ENCODE data around the gene SUSD3. TPM values are rescaled to one million over a fixed set of nuclear protein-coding genes. Genes with fewer than 3 reads are reported as not detected.
A peak's percentile ranks its signal among the peaks of the same experiment; 100 is the strongest.

The SUSD3 gene
- total RNA-seq, 4 donors from 2014 or later, result 2.8 to 8.1 (median 5.6) TPM

DNA sequence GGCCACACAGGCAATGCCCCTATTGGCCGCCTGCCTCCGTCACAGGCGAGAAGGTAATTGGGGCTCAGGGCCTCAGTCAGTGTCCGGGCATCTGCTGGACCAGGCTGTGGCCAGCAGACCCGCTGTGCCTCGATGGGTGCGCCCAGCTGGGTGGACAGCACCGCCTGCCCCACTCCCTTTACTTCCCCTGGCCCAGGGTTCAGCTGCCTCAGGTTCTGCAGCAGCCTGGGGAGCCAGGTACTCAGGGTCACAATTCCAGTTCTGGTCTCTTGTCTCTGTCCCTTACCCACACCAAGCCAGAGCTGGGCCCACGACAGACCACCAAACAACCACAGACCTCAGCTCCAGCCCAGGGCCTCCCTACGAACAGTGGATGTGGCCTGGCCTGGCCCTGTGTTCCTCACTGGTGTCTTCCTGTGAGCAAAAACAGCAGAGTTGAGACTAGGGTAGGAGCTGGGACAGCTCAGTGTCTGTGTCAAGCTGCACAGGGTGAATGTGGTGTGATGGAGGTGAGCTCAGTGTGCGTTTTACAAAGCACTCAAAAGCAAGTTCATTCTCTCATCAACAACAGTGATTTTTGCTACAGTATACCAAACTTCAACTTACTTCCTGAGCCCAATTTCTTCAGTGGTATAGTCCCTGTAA, 33.4 kb upstream of the SUSD3 start:
- WGBS, 2 donors, result 92 to 98% methylated on average over 11 of the region's 11 CpGs
- DNase-seq (ENCODE audit: low spot score in 2 of 2), result no peak
- no peak overlapping the region for H3K4me3 ChIP-seq (ENCODE audit: low read depth, poor library complexity, severe bottlenecking)
- TF ChIP-seq POLR2A (IDR thresholded peaks at IDR 0.05), result no peak
- TF ChIP-seq, protein P1, sequence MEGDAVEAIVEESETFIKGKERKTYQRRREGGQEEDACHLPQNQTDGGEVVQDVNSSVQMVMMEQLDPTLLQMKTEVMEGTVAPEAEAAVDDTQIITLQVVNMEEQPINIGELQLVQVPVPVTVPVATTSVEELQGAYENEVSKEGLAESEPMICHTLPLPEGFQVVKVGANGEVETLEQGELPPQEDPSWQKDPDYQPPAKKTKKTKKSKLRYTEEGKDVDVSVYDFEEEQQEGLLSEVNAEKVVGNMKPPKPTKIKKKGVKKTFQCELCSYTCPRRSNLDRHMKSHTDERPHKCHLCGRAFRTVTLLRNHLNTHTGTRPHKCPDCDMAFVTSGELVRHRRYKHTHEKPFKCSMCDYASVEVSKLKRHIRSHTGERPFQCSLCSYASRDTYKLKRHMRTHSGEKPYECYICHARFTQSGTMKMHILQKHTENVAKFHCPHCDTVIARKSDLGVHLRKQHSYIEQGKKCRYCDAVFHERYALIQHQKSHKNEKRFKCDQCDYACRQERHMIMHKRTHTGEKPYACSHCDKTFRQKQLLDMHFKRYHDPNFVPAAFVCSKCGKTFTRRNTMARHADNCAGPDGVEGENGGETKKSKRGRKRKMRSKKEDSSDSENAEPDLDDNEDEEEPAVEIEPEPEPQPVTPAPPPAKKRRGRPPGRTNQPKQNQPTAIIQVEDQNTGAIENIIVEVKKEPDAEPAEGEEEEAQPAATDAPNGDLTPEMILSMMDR (IDR thresholded peaks at IDR 0.05), result no peak
- intact Hi-C loops (cut with DNase I; ENCODE audit: low total_unique reads), result no loop called here

DNA sequence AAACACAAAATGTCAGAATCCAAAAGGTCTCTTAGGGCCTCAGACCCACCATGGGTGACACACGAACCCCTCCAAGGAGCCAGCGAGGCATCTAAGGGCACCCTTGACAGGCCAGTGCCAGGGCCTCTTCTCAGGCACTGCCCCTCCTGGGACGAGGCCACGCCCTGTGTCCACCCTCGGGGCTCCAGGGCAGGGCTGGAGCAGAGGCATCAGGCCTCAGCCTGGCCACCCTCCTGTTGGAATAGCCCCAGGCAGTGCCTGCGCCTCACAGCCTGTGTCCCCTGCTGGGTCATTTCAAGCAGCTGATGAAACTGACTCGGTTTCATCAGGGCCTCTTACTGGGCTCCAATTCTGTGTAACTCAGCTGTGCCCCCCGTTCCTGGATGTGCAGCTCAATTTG, 32.8 kb upstream of the SUSD3 start:
- intact Hi-C loops (cut with DNase I; ENCODE audit: low total_unique reads), result no loop called here
- no peak overlapping the region for H3K4me3 ChIP-seq (ENCODE audit: low read depth, poor library complexity, severe bottlenecking)
- 70 to 83% methylated on average over 8 of the region's 8 CpGs for WGBS, 2 donors
- DNase-seq (ENCODE audit: low spot score in 2 of 2), result no peak
- TF ChIP-seq POLR2A (IDR thresholded peaks at IDR 0.05), result no peak
- TF ChIP-seq, protein P1 (IDR thresholded peaks at IDR 0.05), result no peak

DNA sequence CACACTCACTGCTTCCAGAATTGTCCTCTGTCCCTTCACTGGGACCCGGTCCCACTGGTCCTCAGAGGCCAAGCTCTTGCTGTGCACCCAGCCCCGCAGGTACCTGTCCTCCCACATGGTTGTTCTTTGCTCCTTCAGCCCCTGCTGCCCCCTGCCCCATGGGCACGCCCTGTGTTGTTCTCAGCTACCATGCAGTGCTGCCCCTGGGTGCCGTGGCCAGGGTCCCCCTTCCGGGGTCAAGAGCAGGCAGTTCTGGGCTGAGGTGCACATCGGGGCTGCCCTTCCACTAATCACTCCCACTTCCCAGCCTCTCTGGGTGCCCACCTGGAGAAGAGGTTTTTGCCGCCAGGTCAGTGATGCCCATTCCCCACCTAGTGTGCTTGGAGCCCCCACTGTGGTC, 31.9 kb upstream of the SUSD3 start:
- no peak overlapping the region for H3K4me3 ChIP-seq (ENCODE audit: low read depth, poor library complexity, severe bottlenecking)
- TF ChIP-seq POLR2A (IDR thresholded peaks at IDR 0.05), result no peak
- TF ChIP-seq, protein P1 (IDR thresholded peaks at IDR 0.05), result no peak
- intact Hi-C loops (cut with DNase I; ENCODE audit: low total_unique reads), result no loop called here
- no peak for DNase-seq (ENCODE audit: low spot score in 2 of 2)
- WGBS, 2 donors, result 91 to 96% methylated on average over 7 of the region's 7 CpGs

- no peak for DNase-seq (ENCODE audit: low spot score in 2 of 2)
- intact Hi-C loops (cut with DNase I; ENCODE audit: low total_unique reads), result no loop called here
- TF ChIP-seq POLR2A (IDR thresholded peaks at IDR 0.05), result no peak
- TF ChIP-seq, protein P1 (IDR thresholded peaks at IDR 0.05), result no peak
- H3K4me3 ChIP-seq (ENCODE audit: low read depth, poor library complexity, severe bottlenecking), result no peak overlapping the region
- WGBS, 2 donors, result 94 to 96% methylated on average over 10 of the region's 10 CpGs
These were observed 30.8 kb upstream of the SUSD3 start for GRCh38 chr9:93027750-93028149.

- WGBS, 2 donors, result 32 to 43% methylated on average over 6 of the region's 6 CpGs
- H3K4me3 ChIP-seq (ENCODE audit: low read depth, poor library complexity, severe bottlenecking), result no peak overlapping the region
- DNase-seq (ENCODE audit: low spot score in 2 of 2), result peak in 1 of 2 donors; percentile 21
- intact Hi-C loops (cut with DNase I; ENCODE audit: low total_unique reads), result no loop called here
- TF ChIP-seq, protein P1 (IDR thresholded peaks at IDR 0.05), result no peak
- TF ChIP-seq POLR2A (IDR thresholded peaks at IDR 0.05), result no peak
These were observed 30.0 kb upstream of the SUSD3 start for GRCh38 chr9:93028448-93029006.
